Muscle of back (tissue), 13 donors: ENCODE results near the gene TMEM38B. TPM values are rescaled to one million over a fixed set of nuclear protein-coding genes. Genes with fewer than 3 reads are reported as not detected.

ENCODE experiments used
- DNase-seq, 3 donors: peaks; one replicate each; pipeline versions ENCODE4 v3.0.0 to v3.0.0-alpha.2; 2013
- long read RNA-seq, 9 donors: transcript quantifications; one replicate each; lab custom pipeline, GENCODE V29; 2026
- polyA plus RNA-seq, 10 donors: library from polyadenylated mRNA; unstranded; fragments of 120-200 nt; gene quantifications; one replicate each; pipeline ENCODE4 v1.2.1, GENCODE V29; 2013; ENCODE audit not compliant: insufficient read length in 10 of 10

The TMEM38B gene
- 10 to 100 TPM; 43.7 to 86.5 (median 66.1) TPM for polyA plus RNA-seq
- long read RNA-seq, donor 1, transcript TMEM38B-202 (6 exons, 3,525 nt): major isoform, 17 of 18 reads
- long read RNA-seq, donor 1, partial matches to known transcripts: 0 of 18 reads
- long read RNA-seq, donor 1, other reads (novel, unspliced or antisense): 0 of 18 reads
- long read RNA-seq, donor 2, transcript TMEM38B-202 (6 exons, 3,525 nt): major isoform, 10 of 10 reads
- long read RNA-seq, donor 2, partial matches to known transcripts: 0 of 10 reads
- long read RNA-seq, donor 2, other reads (novel, unspliced or antisense): 0 of 10 reads
- long read RNA-seq, donor 3: 0 reads
- long read RNA-seq, donor 4, transcript TMEM38B-202 (6 exons, 3,525 nt): major isoform, 11 of 18 reads
- long read RNA-seq, donor 4, partial matches to known transcripts: 7 of 18 reads
- long read RNA-seq, donor 4, other reads (novel, unspliced or antisense): 0 of 18 reads
- long read RNA-seq, donor 5, transcript TMEM38B-202 (6 exons, 3,525 nt): major isoform, 20 of 33 reads
- long read RNA-seq, donor 5, partial matches to known transcripts: 13 of 33 reads
- long read RNA-seq, donor 5, other reads (novel, unspliced or antisense): 0 of 33 reads
- long read RNA-seq, donor 6, transcript TMEM38B-202 (6 exons, 3,525 nt): major isoform, 21 of 35 reads
- long read RNA-seq, donor 6, partial matches to known transcripts: 14 of 35 reads
- long read RNA-seq, donor 6, other reads (novel, unspliced or antisense): 0 of 35 reads
- long read RNA-seq, donor 7, transcript TMEM38B-202 (6 exons, 3,525 nt): major isoform, 10 of 10 reads
- long read RNA-seq, donor 7, partial matches to known transcripts: 0 of 10 reads
- long read RNA-seq, donor 7, other reads (novel, unspliced or antisense): 0 of 10 reads
- long read RNA-seq, donor 8, transcript TMEM38B-202 (6 exons, 3,525 nt): major isoform, 6 of 6 reads
- long read RNA-seq, donor 8, partial matches to known transcripts: 0 of 6 reads
- long read RNA-seq, donor 8, other reads (novel, unspliced or antisense): 0 of 6 reads
- long read RNA-seq, donor 9, transcript TMEM38B-202 (6 exons, 3,525 nt): major isoform, 5 of 5 reads
- long read RNA-seq, donor 9, partial matches to known transcripts: 0 of 5 reads
- long read RNA-seq, donor 9, other reads (novel, unspliced or antisense): 0 of 5 reads

GRCh38 chr9:105694190-105694847, at the start of gene TMEM38B:
Gene TMEM38B, plus strand, starts transcription at chr9:105694541. Its CDS starts 120 bp downstream, at chr9:105694661.
- DNase-seq: peak; percentile 86 to 92 (median 88)

GRCh38 chr9:105646879-105647594, 47.3 kb upstream of the TMEM38B start:
- no peak for DNase-seq

- peak in 1 of 3 donors; percentile 39 for DNase-seq
Observed at GRCh38 chr9:105647595-105648349, 46.6 kb upstream of the TMEM38B start.

- DNase-seq: no peak
Observed at GRCh38 chr9:105651806-105652205, 42.5 kb upstream of the TMEM38B start.

- DNase-seq: peak; percentile 23 to 59 (median 26)
Observed at GRCh38 chr9:105656131-105656921, 38.0 kb upstream of the TMEM38B start.

- no peak for DNase-seq
Observed at GRCh38 chr9:105658351-105658750, 36.0 kb upstream of the TMEM38B start.

- no peak for DNase-seq
Observed at GRCh38 chr9:105661011-105661410, 33.3 kb upstream of the TMEM38B start.

- DNase-seq: no peak
Observed at GRCh38 chr9:105662184-105663104, 31.9 kb upstream of the TMEM38B start, which contains the start of gene TAL2. Gene TAL2, plus strand, starts transcription at chr9:105662457. Its CDS starts 40 bp downstream, at chr9:105662497.

- DNase-seq: no peak
Observed at GRCh38 chr9:105663914-105664313, 30.4 kb upstream of the TMEM38B start.

- DNase-seq: no peak
Observed at GRCh38 chr9:105667867-105668266, 26.5 kb upstream of the TMEM38B start.

- DNase-seq: no peak
Observed at GRCh38 chr9:105670315-105670714, 24.0 kb upstream of the TMEM38B start.

- DNase-seq: no peak
Observed at GRCh38 chr9:105670775-105671174, 23.6 kb upstream of the TMEM38B start.

GRCh38 chr9:105672711-105673234, 21.6 kb upstream of the TMEM38B start:
- no peak for DNase-seq

GRCh38 chr9:105673850-105674387, 20.4 kb upstream of the TMEM38B start:
- DNase-seq: no peak

GRCh38 chr9:105676351-105676923, 17.9 kb upstream of the TMEM38B start:
- no peak for DNase-seq

- DNase-seq: no peak
Observed at GRCh38 chr9:105678163-105678562, 16.2 kb upstream of the TMEM38B start.

GRCh38 chr9:105678781-105679180, 15.6 kb upstream of the TMEM38B start:
- DNase-seq: no peak
